ENCODE results near the gene DGKD. TPM values are rescaled to one million over a fixed set of nuclear protein-coding genes. Genes with fewer than 3 reads are reported as not detected.

DGKD gene
- total RNA-seq, 1 experiment from 2014 or later, result 41.4 TPM

DNA sequence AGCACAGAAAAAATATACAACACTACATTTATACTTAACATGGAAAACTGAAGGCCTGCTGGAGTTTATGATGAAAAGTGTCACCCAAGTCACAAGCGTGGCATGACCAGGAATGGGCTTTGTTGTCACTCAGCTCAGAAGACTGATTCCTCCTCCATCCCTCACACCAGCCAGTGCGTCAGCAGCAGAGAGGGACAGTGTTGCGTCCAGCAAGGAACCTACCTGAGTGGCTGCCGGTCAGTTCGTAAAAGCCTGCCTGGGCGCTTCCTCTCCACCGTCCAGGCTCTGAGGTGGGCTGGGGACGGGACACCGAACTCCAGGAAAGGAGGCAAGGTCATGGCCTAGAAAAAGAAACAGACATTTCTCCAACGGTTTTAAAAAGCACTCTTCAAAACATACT, 134.8 kb downstream of the DGKD start (continued):
- TF ChIP-seq ZNF263 (CRISPR knock-in tag; IDR thresholded peaks at IDR 0.05; ENCODE audit: low read depth) (no peak), CREB1 (CRISPR knock-in tag; IDR thresholded peaks at IDR 0.05) (no peak), SMAD4 (CRISPR knock-in tag; IDR thresholded peaks at IDR 0.05) (no peak), FOXP1 (CRISPR knock-in tag; IDR thresholded peaks at IDR 0.05; ENCODE audit: borderline replicate concordance) (no peak), RELA (CRISPR knock-in tag; IDR thresholded peaks at IDR 0.05; ENCODE audit: borderline replicate concordance) (no peak), ESRRA (CRISPR knock-in tag; IDR thresholded peaks at IDR 0.05; ENCODE audit: borderline replicate concordance) (no peak)
- TF ChIP-seq, protein P1, sequence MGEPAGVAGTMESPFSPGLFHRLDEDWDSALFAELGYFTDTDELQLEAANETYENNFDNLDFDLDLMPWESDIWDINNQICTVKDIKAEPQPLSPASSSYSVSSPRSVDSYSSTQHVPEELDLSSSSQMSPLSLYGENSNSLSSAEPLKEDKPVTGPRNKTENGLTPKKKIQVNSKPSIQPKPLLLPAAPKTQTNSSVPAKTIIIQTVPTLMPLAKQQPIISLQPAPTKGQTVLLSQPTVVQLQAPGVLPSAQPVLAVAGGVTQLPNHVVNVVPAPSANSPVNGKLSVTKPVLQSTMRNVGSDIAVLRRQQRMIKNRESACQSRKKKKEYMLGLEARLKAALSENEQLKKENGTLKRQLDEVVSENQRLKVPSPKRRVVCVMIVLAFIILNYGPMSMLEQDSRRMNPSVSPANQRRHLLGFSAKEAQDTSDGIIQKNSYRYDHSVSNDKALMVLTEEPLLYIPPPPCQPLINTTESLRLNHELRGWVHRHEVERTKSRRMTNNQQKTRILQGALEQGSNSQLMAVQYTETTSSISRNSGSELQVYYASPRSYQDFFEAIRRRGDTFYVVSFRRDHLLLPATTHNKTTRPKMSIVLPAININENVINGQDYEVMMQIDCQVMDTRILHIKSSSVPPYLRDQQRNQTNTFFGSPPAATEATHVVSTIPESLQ (CRISPR knock-in tag; IDR thresholded peaks at IDR 0.05), result no peak
- TF ChIP-seq, protein P2, sequence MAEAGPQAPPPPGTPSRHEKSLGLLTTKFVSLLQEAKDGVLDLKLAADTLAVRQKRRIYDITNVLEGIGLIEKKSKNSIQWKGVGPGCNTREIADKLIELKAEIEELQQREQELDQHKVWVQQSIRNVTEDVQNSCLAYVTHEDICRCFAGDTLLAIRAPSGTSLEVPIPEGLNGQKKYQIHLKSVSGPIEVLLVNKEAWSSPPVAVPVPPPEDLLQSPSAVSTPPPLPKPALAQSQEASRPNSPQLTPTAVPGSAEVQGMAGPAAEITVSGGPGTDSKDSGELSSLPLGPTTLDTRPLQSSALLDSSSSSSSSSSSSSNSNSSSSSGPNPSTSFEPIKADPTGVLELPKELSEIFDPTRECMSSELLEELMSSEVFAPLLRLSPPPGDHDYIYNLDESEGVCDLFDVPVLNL (CRISPR knock-in tag; IDR thresholded peaks at IDR 0.05; ENCODE audit: borderline replicate concordance, low read depth), result no peak

DNA sequence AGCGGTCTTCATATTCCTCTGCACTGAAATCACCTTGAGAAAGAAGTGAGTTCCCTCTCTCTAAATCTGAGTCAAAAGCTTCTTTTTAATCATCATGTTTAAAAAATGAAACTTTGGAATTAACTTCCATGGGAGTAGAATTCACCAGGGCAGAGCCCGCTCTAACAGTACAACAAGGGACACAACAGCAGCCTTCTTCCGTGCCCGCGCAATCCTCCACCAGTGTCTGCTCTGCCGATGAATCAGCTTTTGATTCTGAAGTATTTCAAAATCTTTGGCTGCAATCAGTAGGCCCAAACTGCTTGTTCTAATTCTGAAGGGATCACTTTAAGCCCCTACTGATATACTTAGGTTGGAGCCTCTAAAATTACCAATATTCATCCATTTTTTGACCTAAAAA, 135.4 kb downstream of the DGKD start:
- Mint-ChIP-seq H3K27me3 (ENCODE audit: low read depth) (no peaks in the 10 kb centered on the region), H3K27ac (no peak overlapping the region), H3K36me3 (peaks cover 6% of the 10 kb centered on the region; the same call in 1 of the 2 replicates), H3K4me3 (no peak overlapping the region), H3K4me1 (no peaks in the 10 kb centered on the region), H3K9me3 (no peaks in the 10 kb centered on the region)
- ChIA-PET POLR2A (no interaction called here), CTCF (interaction anchor here (0.8 to 1.5 kb wide), 2 partner anchors 221 to 343 kb away, joined by 3 to 4 read pairs; no protein-coding TSS in a partner anchor)
- DNase-seq (ENCODE audit: low spot score) (no peak), ATAC-seq (no peak)
- TF ChIP-seq NR2C2 (CRISPR knock-in tag; IDR thresholded peaks at IDR 0.05) (no peak), RELA (CRISPR knock-in tag; IDR thresholded peaks at IDR 0.05; ENCODE audit: borderline replicate concordance) (no peak), PRRX2 (CRISPR knock-in tag; IDR thresholded peaks at IDR 0.05) (no peak)
- TF ChIP-seq, protein P3, sequence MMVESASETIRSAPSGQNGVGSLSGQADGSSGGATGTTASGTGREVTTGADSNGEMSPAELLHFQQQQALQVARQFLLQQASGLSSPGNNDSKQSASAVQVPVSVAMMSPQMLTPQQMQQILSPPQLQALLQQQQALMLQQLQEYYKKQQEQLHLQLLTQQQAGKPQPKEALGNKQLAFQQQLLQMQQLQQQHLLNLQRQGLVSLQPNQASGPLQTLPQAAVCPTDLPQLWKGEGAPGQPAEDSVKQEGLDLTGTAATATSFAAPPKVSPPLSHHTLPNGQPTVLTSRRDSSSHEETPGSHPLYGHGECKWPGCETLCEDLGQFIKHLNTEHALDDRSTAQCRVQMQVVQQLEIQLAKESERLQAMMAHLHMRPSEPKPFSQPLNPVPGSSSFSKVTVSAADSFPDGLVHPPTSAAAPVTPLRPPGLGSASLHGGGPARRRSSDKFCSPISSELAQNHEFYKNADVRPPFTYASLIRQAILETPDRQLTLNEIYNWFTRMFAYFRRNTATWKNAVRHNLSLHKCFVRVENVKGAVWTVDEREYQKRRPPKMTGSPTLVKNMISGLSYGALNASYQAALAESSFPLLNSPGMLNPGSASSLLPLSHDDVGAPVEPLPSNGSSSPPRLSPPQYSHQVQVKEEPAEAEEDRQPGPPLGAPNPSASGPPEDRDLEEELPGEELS (CRISPR knock-in tag; IDR thresholded peaks at IDR 0.05), result no peak
- TF ChIP-seq, protein P4, sequence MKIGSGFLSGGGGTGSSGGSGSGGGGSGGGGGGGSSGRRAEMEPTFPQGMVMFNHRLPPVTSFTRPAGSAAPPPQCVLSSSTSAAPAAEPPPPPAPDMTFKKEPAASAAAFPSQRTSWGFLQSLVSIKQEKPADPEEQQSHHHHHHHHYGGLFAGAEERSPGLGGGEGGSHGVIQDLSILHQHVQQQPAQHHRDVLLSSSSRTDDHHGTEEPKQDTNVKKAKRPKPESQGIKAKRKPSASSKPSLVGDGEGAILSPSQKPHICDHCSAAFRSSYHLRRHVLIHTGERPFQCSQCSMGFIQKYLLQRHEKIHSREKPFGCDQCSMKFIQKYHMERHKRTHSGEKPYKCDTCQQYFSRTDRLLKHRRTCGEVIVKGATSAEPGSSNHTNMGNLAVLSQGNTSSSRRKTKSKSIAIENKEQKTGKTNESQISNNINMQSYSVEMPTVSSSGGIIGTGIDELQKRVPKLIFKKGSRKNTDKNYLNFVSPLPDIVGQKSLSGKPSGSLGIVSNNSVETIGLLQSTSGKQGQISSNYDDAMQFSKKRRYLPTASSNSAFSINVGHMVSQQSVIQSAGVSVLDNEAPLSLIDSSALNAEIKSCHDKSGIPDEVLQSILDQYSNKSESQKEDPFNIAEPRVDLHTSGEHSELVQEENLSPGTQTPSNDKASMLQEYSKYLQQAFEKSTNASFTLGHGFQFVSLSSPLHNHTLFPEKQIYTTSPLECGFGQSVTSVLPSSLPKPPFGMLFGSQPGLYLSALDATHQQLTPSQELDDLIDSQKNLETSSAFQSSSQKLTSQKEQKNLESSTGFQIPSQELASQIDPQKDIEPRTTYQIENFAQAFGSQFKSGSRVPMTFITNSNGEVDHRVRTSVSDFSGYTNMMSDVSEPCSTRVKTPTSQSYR (CRISPR knock-in tag; IDR thresholded peaks at IDR 0.05), result no peak
- TF ChIP-seq, protein P5, sequence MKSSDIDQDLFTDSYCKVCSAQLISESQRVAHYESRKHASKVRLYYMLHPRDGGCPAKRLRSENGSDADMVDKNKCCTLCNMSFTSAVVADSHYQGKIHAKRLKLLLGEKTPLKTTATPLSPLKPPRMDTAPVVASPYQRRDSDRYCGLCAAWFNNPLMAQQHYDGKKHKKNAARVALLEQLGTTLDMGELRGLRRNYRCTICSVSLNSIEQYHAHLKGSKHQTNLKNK (CRISPR knock-in tag; IDR thresholded peaks at IDR 0.05), result no peak

DNA sequence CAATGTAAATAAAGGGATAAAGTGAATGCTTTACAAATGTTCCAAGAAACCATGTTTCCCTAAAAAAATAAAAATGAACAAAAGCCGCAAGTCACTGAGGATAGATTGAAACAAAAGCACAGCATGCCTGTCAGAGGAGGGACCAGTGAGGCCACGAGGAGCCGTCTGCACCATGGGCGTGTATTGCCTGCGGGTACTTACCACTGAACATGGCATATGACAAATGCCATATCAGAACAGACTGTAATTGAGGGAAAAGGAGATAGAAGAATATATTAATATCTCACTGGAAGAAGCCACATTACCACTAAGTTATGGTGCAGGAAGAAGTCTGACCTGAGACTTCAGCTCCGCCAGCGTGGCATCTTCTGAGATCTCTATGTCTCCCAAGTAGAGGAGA, 136.5 kb downstream of the DGKD start:
- DNase-seq (ENCODE audit: low spot score), result no peak
- H3K9me3 Mint-ChIP-seq, result no peaks in the 10 kb centered on the region
- no peaks in the 10 kb centered on the region for H3K27me3 Mint-ChIP-seq (ENCODE audit: low read depth)
- no peak overlapping the region; the same call in 1 of the 2 replicates for H3K27ac Mint-ChIP-seq
- H3K4me1 Mint-ChIP-seq, result no peaks in the 10 kb centered on the region
- no peak for ATAC-seq
- no peaks in the 10 kb centered on the region for H3K36me3 Mint-ChIP-seq
- H3K4me3 Mint-ChIP-seq, result no peak overlapping the region
- POLR2A ChIA-PET, result no interaction called here
- CTCF ChIA-PET, result no interaction called here
- TF ChIP-seq, protein P6, sequence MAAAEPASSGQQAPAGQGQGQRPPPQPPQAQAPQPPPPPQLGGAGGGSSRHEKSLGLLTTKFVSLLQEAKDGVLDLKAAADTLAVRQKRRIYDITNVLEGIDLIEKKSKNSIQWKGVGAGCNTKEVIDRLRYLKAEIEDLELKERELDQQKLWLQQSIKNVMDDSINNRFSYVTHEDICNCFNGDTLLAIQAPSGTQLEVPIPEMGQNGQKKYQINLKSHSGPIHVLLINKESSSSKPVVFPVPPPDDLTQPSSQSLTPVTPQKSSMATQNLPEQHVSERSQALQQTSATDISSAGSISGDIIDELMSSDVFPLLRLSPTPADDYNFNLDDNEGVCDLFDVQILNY (CRISPR knock-in tag; IDR thresholded peaks at IDR 0.05), result no peak
- TF ChIP-seq, protein P7, sequence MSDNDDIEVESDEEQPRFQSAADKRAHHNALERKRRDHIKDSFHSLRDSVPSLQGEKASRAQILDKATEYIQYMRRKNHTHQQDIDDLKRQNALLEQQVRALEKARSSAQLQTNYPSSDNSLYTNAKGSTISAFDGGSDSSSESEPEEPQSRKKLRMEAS (CRISPR knock-in tag; IDR thresholded peaks at IDR 0.05), result no peak
- TF ChIP-seq EMX1 (CRISPR knock-in tag; IDR thresholded peaks at IDR 0.05) (no peak), OVOL2 (CRISPR knock-in tag; IDR thresholded peaks at IDR 0.05; ENCODE audit: borderline replicate concordance) (no peak), FOXK1 (CRISPR knock-in tag; IDR thresholded peaks at IDR 0.05) (no peak)
- TF ChIP-seq, protein P5 (CRISPR knock-in tag; IDR thresholded peaks at IDR 0.05), result no peak
